Panc1 (cell line): ENCODE results near the gene SLC6A19.

Experiments used
- CTCF ChIP-seq: fragments of 450-650 bp; IDR thresholded peaks from 2 replicates; pipeline ENCODE4 v1.5.1; 2017; ENCODE audit warnings: mild to moderate bottlenecking
- POLR2AphosphoS5 ChIP-seq: IDR thresholded peaks from 2 replicates; pipeline ENCODE4 v1.6.1; 2012; ENCODE audit warnings: mild to moderate bottlenecking, low read depth, low read length, moderate library complexity
- REST ChIP-seq, 2 experiments: IDR thresholded peaks; 2 replicates each; pipeline ENCODE4 v1.6.1; 2011 to 2012; ENCODE audit warnings: low read depth in 2 of 2, control low read depth in 1 of 2, low read length in 1 of 2, mild to moderate bottlenecking in 1 of 2, moderate library complexity in 1 of 2; ENCODE audit not compliant: insufficient read depth in 1 of 2
- SIN3A ChIP-seq: IDR thresholded peaks from 2 replicates; pipeline ENCODE4 v1.6.1; 2012; ENCODE audit warnings: low read depth, mild to moderate bottlenecking, low read length, moderate library complexity, borderline replicate concordance; ENCODE audit not compliant: insufficient read depth

- TF ChIP-seq CTCF = no peak
- TF ChIP-seq POLR2AphosphoS5 = no peak
- no peak for TF ChIP-seq REST (IDR thresholded peaks at IDR 0.05; ENCODE audit: insufficient read depth in 1 of 2, low read depth in 2 of 2, low read length in 1 of 2)
- TF ChIP-seq SIN3A = no peak
These were observed 69.0 kb downstream of the SLC6A19 start for GRCh38 chr5:1270426-1270825.
